H9 (cell line): ENCODE results near the gene EMX2. TPM values are rescaled to one million over a fixed set of nuclear protein-coding genes. Genes with fewer than 3 reads are reported as not detected.
"Not testable (repeated sequence)": the region's sequence is repeated elsewhere in the genome, so short reads cannot be mapped to it uniquely, and the experiment has no call there.

ENCODE experiments used
- DNase-seq: peaks from one replicate; pipeline ENCODE4 v3.0.0-alpha.2; 2017
- H2AFZ ChIP-seq: one replicate; pipeline ENCODE4 v1.6.1; 2013; ENCODE audit warnings: mild to moderate bottlenecking, low read length, control low read depth, moderate library complexity
- H2AK5ac ChIP-seq: 2 replicates; pipeline ENCODE4 v1.6.1; 2013; ENCODE audit warnings: low read length, control low read depth, mixed read lengths; ENCODE audit not compliant: insufficient read length
- H2BK120ac ChIP-seq: one replicate; pipeline ENCODE4 v1.6.1; 2013; ENCODE audit warnings: low read depth, mild to moderate bottlenecking, low read length, control low read depth, inconsistent platforms; ENCODE audit not compliant: poor library complexity, severe bottlenecking
- H2BK12ac ChIP-seq: 2 replicates; pipeline ENCODE4 v1.6.1; 2013; ENCODE audit warnings: low read length, control low read depth, mixed read lengths, low read depth; ENCODE audit not compliant: insufficient read length
- H2BK15ac ChIP-seq: 2 replicates; pipeline ENCODE4 v1.6.1; 2013; ENCODE audit warnings: low read depth, low read length, control low read depth
- H2BK20ac ChIP-seq: one replicate; pipeline ENCODE4 v1.6.1; 2013; ENCODE audit warnings: low read depth, mild to moderate bottlenecking, low read length, control low read depth, inconsistent platforms; ENCODE audit not compliant: poor library complexity, severe bottlenecking
- H2BK5ac ChIP-seq: 2 replicates; pipeline ENCODE4 v1.6.1; 2013; ENCODE audit warnings: low read length, control low read depth, mixed read lengths; ENCODE audit not compliant: insufficient read length
- H3K14ac ChIP-seq: 2 replicates; pipeline ENCODE4 v1.6.1; 2013; ENCODE audit warnings: low read length, control low read depth; ENCODE audit not compliant: insufficient read depth
- H3K18ac ChIP-seq: 2 replicates; pipeline ENCODE4 v1.6.1; 2013; ENCODE audit warnings: low read depth, mild to moderate bottlenecking, mixed read lengths, low read length, control low read depth; ENCODE audit not compliant: insufficient read length
- H3K23ac ChIP-seq: 2 replicates; pipeline ENCODE4 v1.6.1; 2013; ENCODE audit warnings: low read length, control low read depth, mixed read lengths, low read depth; ENCODE audit not compliant: insufficient read length
- H3K23me2 ChIP-seq: 2 replicates; pipeline ENCODE4 v1.6.1; 2013; ENCODE audit warnings: low read depth, mild to moderate bottlenecking, mixed read lengths, low read length, control low read depth; ENCODE audit not compliant: insufficient read length, poor library complexity, severe bottlenecking
- H3K27ac ChIP-seq: 2 replicates; pipeline ENCODE4 v1.5.1; 2013; ENCODE audit warnings: low read length, control low read depth, mixed read lengths, low read depth; ENCODE audit not compliant: insufficient read length
- H3K27me3 ChIP-seq: 2 replicates; pipeline ENCODE4 v1.6.1; 2013; ENCODE audit warnings: low read length, control low read depth, inconsistent platforms; ENCODE audit not compliant: insufficient read depth
- H3K4ac ChIP-seq: 2 replicates; pipeline ENCODE4 v1.6.1; 2013; ENCODE audit warnings: low read depth, mild to moderate bottlenecking, control low read depth, inconsistent platforms, low read length, moderate library complexity
- H3K4me1 ChIP-seq: 2 replicates; pipeline ENCODE4 v1.6.1; 2013; ENCODE audit warnings: low read length, control low read depth, inconsistent platforms; ENCODE audit not compliant: insufficient read depth
- H3K4me2 ChIP-seq: 2 replicates; pipeline ENCODE4 v1.6.1; 2013; ENCODE audit warnings: low read length, control low read depth, mixed read lengths; ENCODE audit not compliant: insufficient read length, insufficient read depth
- H3K56ac ChIP-seq: 2 replicates; pipeline ENCODE4 v1.6.1; 2013; ENCODE audit warnings: low read depth, mild to moderate bottlenecking, mixed read lengths, low read length, control low read depth; ENCODE audit not compliant: insufficient read length
- H3K79me1 ChIP-seq: 2 replicates; pipeline ENCODE4 v1.6.1; 2013; ENCODE audit warnings: low read depth, mild to moderate bottlenecking, moderate library complexity, low read length, control low read depth, inconsistent platforms; ENCODE audit not compliant: insufficient read depth, poor library complexity, severe bottlenecking
- H3K79me2 ChIP-seq: 2 replicates; pipeline ENCODE4 v1.6.1; 2013; ENCODE audit warnings: low read length, control low read depth, inconsistent platforms; ENCODE audit not compliant: insufficient read depth
- H3K9ac ChIP-seq: 2 replicates; pipeline ENCODE4 v1.6.1; 2013; ENCODE audit warnings: low read length, control low read depth, mixed read lengths; ENCODE audit not compliant: insufficient read length; ENCODE audit errors: extremely low read depth
- H3K9me3 ChIP-seq: one replicate; pipeline ENCODE4 v1.6.1; 2013; ENCODE audit warnings: low read depth, low read length, inconsistent platforms; ENCODE audit not compliant: control insufficient read depth
- H3T11ph ChIP-seq: one replicate; pipeline ENCODE4 v1.6.1; 2013; ENCODE audit warnings: mild to moderate bottlenecking, low read length, control low read depth, inconsistent platforms
- H4K20me1 ChIP-seq: one replicate; pipeline ENCODE4 v1.6.1; 2013; ENCODE audit not compliant: control insufficient read depth, insufficient read length, insufficient read depth
- H4K5ac ChIP-seq: 2 replicates; pipeline ENCODE4 v1.6.1; 2013; ENCODE audit warnings: low read depth, mild to moderate bottlenecking, mixed read lengths, low read length, control low read depth; ENCODE audit not compliant: insufficient read length
- H4K8ac ChIP-seq: replicated peaks from 2 replicates; pipeline ENCODE4 v1.6.1; 2013; ENCODE audit warnings: low read length, control low read depth, mixed read lengths, low read depth; ENCODE audit not compliant: insufficient read length
- H4K91ac ChIP-seq: 2 replicates; pipeline ENCODE4 v1.6.1; 2013; ENCODE audit warnings: low read depth, mild to moderate bottlenecking, moderate library complexity, mixed read lengths, low read length, control low read depth; ENCODE audit not compliant: insufficient read length
- H3K27ac Mint-ChIP-seq, 3 experiments: 2 replicates in 2 of 3; 3 replicates in 1 of 3; pipeline ENCODE4 v1.8.0; 2020 to 2021; ENCODE audit warnings: mixed read lengths in 3 of 3, mild to moderate bottlenecking in 1 of 3, moderate library complexity in 1 of 3
- H3K27me3 Mint-ChIP-seq: 2 replicates; pipeline ENCODE4 v1.8.0; 2021; ENCODE audit warnings: low read depth, mild to moderate bottlenecking, moderate library complexity, mixed read lengths
- H3K36me3 Mint-ChIP-seq, 3 experiments: 2 replicates in 2 of 3; 3 replicates in 1 of 3; pipeline ENCODE4 v1.8.0; 2020 to 2021; ENCODE audit warnings: low read depth in 3 of 3, mixed read lengths in 3 of 3; ENCODE audit not compliant: insufficient read depth in 1 of 3
- H3K4me1 Mint-ChIP-seq, 2 experiments: 2 replicates each; pipeline ENCODE4 v1.8.0; 2020; ENCODE audit warnings: mixed read lengths in 2 of 2
- H3K4me3 Mint-ChIP-seq, 2 experiments: 2 replicates in 1 of 2; 3 replicates in 1 of 2; pipeline ENCODE4 v1.8.0; 2020 to 2021; ENCODE audit warnings: mild to moderate bottlenecking in 2 of 2, mixed read lengths in 2 of 2, moderate library complexity in 1 of 2
- H3K9me3 Mint-ChIP-seq, 2 experiments: 2 replicates in 1 of 2; 3 replicates in 1 of 2; pipeline ENCODE4 v1.8.0; 2020; ENCODE audit warnings: mild to moderate bottlenecking in 2 of 2, mixed read lengths in 2 of 2, moderate library complexity in 1 of 2
- CTCF ChIP-seq: fragments of 200-600 bp; sonication (generic); conservative IDR thresholded peaks from 3 replicates; pipeline ENCODE4 v1.8.0; 2021; ENCODE audit warnings: antibody characterized with exemption, mild to moderate bottlenecking
- WGBS: extraction: QIAGEN DNeasy Blood & Tissue Kit; methylation state at CpG from one replicate; pipeline ENCODE4 v1.1.7; 2013; ENCODE audit warnings: missing lambda C conversion rate, low lambda C conversion rate, mixed read lengths; ENCODE audit not compliant: insufficient read length; ENCODE audit errors: extremely low coverage; 5-methylcytosine and 5-hydroxymethylcytosine counted together
- total RNA-seq: library from RNA; stranded (reverse); gene quantifications from 2 replicates; pipeline ENCODE4 v1.2.1, GENCODE V29; 2021

Gene EMX2
- total RNA-seq, 1 experiment from 2014 or later = not detected

DNA sequence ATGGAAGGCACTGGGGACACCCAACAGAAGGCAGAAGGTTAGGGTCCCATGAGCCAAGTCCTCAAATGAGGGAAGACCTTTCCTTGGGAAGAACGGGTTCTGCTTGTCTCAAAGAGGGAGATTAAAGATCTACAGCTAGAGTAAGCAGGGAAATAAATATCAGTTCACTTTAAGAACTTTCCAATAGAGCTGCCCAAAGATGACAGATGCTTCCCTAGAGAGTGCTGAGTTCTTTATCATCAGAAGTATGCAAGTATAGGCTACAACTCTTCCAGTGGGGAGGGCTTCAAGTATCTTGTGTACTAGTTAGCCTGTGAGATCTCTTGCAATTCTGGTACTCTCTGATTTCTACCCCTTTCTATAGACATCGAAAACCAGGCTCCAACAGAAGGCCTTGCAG lies 39.4 kb downstream of the EMX2 start:
- Histone ChIP-seq H4K8ac (no peak overlapping the region), H3K4me2 (no peak overlapping the region), H3K23ac (no peak overlapping the region), H3K4me1 (no peaks in the 10 kb centered on the region), H2BK5ac (no peak overlapping the region), H3K9me3 (no peaks in the 10 kb centered on the region), H3K56ac (no peak overlapping the region), H3K18ac (no peak overlapping the region), H3K4ac (no peak overlapping the region), H4K20me1 (no peaks in the 10 kb centered on the region), H3K14ac (no peak overlapping the region), H3T11ph (no peak overlapping the region), H3K79me2 (no peaks in the 10 kb centered on the region), H2BK12ac (no peak overlapping the region), H3K27me3 (no peaks in the 10 kb centered on the region; the same call in 1 of the 2 replicates), H3K9ac (no peak overlapping the region), H3K23me2 (no peaks in the 10 kb centered on the region), H2AFZ (no peak overlapping the region), H3K79me1 (no peaks in the 10 kb centered on the region), H3K27ac (no peak overlapping the region), H2BK120ac (no peak overlapping the region), H2BK15ac (no peak overlapping the region), H4K91ac (no peak overlapping the region), H2BK20ac (no peak overlapping the region), H2AK5ac (no peak overlapping the region), H4K5ac (no peak overlapping the region)
- Mint-ChIP-seq H3K4me3 (no peak overlapping the region), H3K27ac (no peak overlapping the region), H3K36me3 (no peaks in the 10 kb centered on the region), H3K27me3 (peaks cover 15% of the 10 kb centered on the region), H3K9me3 (no peaks in the 10 kb centered on the region), H3K4me1 (no peaks in the 10 kb centered on the region)
- no peak for DNase-seq
- WGBS = no CpG with 5 or more reads among the region's 2 CpGs
- no peak for TF ChIP-seq CTCF

GRCh38 chr10:117584831-117585230 lies 42.3 kb downstream of the EMX2 start:
- not testable (repeated sequence) for H3K4ac ChIP-seq, H3K18ac ChIP-seq, H3K27ac ChIP-seq, H2BK15ac ChIP-seq, H3K79me1 ChIP-seq, H3K9me3 ChIP-seq, H4K91ac ChIP-seq, H3K27ac Mint-ChIP-seq, H3K27me3 ChIP-seq, H3K4me1 Mint-ChIP-seq, H2AK5ac ChIP-seq, H2BK12ac ChIP-seq, H3K23ac ChIP-seq, H3K27me3 Mint-ChIP-seq, H3K56ac ChIP-seq, H3K4me1 ChIP-seq, H3K79me2 ChIP-seq, H2BK5ac ChIP-seq, H2BK20ac ChIP-seq, H2BK120ac ChIP-seq, H3K36me3 Mint-ChIP-seq, H2AFZ ChIP-seq, H3K9ac ChIP-seq, DNase-seq, H3K4me2 ChIP-seq, H3K14ac ChIP-seq, H3K4me3 Mint-ChIP-seq, H3K9me3 Mint-ChIP-seq, H3K23me2 ChIP-seq, H4K5ac ChIP-seq, H4K20me1 ChIP-seq, H3T11ph ChIP-seq, H4K8ac ChIP-seq
- WGBS = no CpG with 5 or more reads among the region's 2 CpGs
